ENCODE data around the gene CAMK2A. TPM values are rescaled to one million over a fixed set of nuclear protein-coding genes. Genes with fewer than 3 reads are reported as not detected.

CAMK2A gene
- total RNA-seq, 6 donors from 2014 or later: 0.29 to 2.4 (median 1.8) TPM; not detected in 1

DNA sequence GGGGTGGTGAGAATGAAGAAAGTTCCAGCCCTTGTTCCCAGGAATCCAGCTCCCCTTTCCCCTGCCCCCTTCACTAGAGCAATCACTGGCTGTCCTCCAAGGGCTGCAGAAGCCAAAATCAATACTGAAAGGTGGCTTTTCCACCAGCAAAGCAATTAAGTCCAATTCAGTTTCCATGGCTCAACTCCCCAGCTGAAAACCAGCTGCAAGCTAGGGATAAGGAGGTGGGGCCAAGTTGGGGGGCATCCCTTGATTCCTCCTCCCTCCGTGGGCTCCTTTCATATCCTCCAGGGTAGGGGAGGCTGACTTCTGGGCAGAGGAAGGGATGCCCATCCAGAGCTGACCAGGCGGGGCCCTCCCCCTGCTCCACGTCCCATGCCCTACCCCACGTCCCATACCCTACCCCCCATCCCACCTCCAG, 22.7 kb downstream of the CAMK2A start:
- ATAC-seq (ENCODE audit: low FRiP score in 2 of 2) (no peak), DNase-seq (no peak)
- H3K9me3 ChIP-seq: no peaks in the 10 kb centered on the region
- H3K4me3 ChIP-seq: no peak overlapping the region
- no peaks in the 10 kb centered on the region for H3K36me3 ChIP-seq
- peaks cover 0 to 3% (median 1%) of the 10 kb centered on the region in 4 donors for H3K4me1 ChIP-seq
- H3K27ac ChIP-seq: no peak overlapping the region
- TF ChIP-seq EP300 (IDR thresholded peaks at IDR 0.05): no peak
- no peak for TF ChIP-seq POLR2A (IDR thresholded peaks at IDR 0.05)
- TF ChIP-seq POLR2AphosphoS5 (IDR thresholded peaks at IDR 0.05): no peak
- TF ChIP-seq, protein P1, sequence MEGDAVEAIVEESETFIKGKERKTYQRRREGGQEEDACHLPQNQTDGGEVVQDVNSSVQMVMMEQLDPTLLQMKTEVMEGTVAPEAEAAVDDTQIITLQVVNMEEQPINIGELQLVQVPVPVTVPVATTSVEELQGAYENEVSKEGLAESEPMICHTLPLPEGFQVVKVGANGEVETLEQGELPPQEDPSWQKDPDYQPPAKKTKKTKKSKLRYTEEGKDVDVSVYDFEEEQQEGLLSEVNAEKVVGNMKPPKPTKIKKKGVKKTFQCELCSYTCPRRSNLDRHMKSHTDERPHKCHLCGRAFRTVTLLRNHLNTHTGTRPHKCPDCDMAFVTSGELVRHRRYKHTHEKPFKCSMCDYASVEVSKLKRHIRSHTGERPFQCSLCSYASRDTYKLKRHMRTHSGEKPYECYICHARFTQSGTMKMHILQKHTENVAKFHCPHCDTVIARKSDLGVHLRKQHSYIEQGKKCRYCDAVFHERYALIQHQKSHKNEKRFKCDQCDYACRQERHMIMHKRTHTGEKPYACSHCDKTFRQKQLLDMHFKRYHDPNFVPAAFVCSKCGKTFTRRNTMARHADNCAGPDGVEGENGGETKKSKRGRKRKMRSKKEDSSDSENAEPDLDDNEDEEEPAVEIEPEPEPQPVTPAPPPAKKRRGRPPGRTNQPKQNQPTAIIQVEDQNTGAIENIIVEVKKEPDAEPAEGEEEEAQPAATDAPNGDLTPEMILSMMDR (IDR thresholded peaks at IDR 0.05): no peak
- 80 to 81% methylated on average over 3 to 4 of the region's 4 CpGs for WGBS, 2 donors
- no peaks in the 10 kb centered on the region for H3K27me3 ChIP-seq

DNA sequence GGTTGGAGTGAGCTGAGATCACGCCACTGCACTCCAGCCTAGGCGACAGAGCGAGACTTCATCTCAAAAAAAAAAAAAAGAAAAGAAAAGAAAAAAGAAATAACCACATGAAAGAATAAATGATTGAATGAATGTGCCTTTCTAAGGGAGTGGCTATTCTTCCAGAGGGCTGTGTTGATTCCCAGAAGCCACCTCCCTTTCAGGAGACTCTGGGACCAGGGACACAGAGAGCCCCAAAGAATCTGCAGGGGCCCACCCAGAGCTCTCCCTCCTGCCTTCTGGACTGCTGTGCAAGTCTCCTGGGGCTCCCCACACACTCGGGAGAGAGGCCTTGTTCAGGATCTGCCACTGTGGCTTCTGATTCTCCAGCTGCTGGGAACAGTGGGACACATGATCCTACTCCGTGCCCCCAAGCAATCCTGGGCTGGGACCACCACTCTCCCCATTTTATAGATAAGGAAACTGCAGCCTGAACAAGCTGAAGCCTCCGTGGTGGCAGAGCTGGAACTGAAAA, 23.6 kb downstream of the CAMK2A start:
- ATAC-seq (ENCODE audit: low FRiP score in 2 of 2) (no peak), DNase-seq (no peak)
- H3K27ac ChIP-seq: no peak overlapping the region
- H3K36me3 ChIP-seq: no peaks in the 10 kb centered on the region
- TF ChIP-seq POLR2A (IDR thresholded peaks at IDR 0.05): no peak
- no peak for TF ChIP-seq EP300 (IDR thresholded peaks at IDR 0.05)
- TF ChIP-seq, protein P1 (IDR thresholded peaks at IDR 0.05): no peak
- TF ChIP-seq POLR2AphosphoS5 (IDR thresholded peaks at IDR 0.05): no peak
- peaks cover 0 to 3% (median 1%) of the 10 kb centered on the region in 4 donors for H3K4me1 ChIP-seq
- no peaks in the 10 kb centered on the region for H3K27me3 ChIP-seq
- no peaks in the 10 kb centered on the region for H3K9me3 ChIP-seq
- 78 to 79% methylated on average over 6 of the region's 6 CpGs for WGBS, 2 donors
- H3K4me3 ChIP-seq: no peak overlapping the region

DNA sequence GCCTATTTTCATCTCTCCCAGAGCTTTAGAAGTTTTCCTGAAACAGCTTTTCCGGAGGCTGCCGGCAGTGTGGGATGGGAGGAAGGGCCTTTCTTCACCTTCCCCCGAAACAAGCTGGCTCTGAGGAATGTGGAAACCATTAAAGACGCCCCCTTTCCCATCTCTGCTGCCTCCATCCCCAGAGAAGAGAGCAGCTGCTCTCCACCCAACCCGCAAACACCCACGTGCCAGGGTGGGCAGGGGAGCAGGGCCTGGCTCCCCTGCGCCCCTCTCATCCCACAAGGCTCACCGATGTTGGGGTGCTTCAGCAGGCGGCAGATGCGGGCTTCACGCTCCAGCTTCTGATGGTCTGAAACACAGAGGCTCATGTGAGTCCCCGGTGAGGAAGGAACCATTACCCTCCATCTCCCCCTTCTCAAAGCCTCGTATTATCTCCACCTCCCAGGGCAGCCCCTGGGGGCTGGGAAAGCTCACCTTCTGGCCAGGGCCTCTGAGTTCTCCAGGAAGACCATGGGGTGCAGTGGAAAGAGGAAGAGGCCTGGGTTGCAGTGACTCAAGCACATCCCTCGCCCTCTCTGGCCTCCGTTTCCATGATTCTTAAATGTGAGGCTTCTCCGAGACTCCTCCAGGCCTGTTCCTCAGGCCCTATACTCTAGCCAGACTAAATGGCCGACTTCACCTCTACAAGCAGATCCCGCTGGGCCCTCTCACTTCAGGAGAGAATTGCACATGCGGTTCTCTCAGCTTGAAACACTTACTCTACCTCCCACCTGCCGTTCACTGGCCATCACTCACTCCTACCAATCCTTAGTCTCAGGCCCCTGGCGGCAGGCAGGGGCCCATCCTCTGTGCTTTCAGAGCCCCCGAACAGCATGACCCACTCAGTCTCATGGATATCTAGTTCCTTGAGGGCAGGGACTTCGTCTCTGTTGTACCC, 24.6 kb downstream of the CAMK2A start:
- DNase-seq (no peak), ATAC-seq (ENCODE audit: low FRiP score in 2 of 2) (no peak)
- H3K27ac ChIP-seq: no peak overlapping the region
- 87 to 88% methylated on average over 18 to 23 of the region's 23 CpGs for WGBS, 2 donors
- TF ChIP-seq EP300 (IDR thresholded peaks at IDR 0.05): no peak
- TF ChIP-seq POLR2AphosphoS5 (IDR thresholded peaks at IDR 0.05): no peak
- TF ChIP-seq POLR2A (IDR thresholded peaks at IDR 0.05): no peak
- TF ChIP-seq, protein P1 (IDR thresholded peaks at IDR 0.05): no peak
- no peaks in the 10 kb centered on the region for H3K9me3 ChIP-seq
- H3K27me3 ChIP-seq: no peaks in the 10 kb centered on the region
- H3K4me1 ChIP-seq: peaks cover 0 to 3% (median 1%) of the 10 kb centered on the region in 4 donors
- no peaks in the 10 kb centered on the region for H3K36me3 ChIP-seq
- no peak overlapping the region for H3K4me3 ChIP-seq

DNA sequence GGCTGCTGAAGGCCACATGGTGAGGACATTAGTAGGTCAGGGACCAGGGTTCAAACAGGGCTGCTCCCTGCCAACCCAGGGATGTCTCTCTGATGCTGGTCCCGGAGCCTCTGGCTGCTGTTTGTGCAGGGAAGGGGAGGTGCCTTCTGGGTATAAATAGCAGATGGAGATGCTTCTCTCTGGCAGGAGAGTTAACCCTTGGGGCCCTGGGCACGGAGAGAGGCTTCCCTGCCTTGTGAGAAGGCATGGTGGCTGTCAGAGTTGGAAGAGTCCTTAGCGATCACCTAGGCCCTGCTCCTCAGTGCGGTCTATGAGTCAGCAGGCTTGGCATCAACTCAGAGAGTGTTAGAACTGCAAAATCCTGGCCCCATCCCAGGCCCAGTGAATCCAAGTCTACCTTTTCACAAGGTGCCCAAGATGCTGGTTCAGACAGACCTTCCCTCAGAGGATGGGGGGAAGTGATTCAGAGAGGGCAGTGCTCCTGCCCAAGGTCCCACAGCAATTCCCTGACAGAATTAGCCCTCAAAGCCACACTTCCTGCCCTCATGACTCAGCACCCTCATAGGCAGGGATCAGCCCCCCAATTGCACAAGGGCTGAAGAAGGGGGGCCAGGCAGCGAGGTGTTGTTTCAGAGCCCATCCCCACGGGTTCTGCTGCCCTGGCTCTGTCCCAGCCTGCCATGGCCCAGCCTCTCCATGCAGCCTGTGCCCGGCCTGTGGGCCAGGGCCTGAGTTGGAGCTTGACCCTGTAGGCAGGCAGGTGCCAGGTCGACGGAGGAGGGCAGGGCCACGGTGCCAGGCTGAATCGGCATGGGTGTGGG, 25.6 kb downstream of the CAMK2A start:
- no peak overlapping the region for H3K4me3 ChIP-seq
- ATAC-seq (ENCODE audit: low FRiP score in 2 of 2): peak in 1 of 2 donors; percentile 46
- H3K27me3 ChIP-seq: no peaks in the 10 kb centered on the region
- 53 to 54% methylated on average over 7 to 11 of the region's 11 CpGs for WGBS, 2 donors
- H3K36me3 ChIP-seq: no peaks in the 10 kb centered on the region
- no peak overlapping the region for H3K27ac ChIP-seq
- DNase-seq: peak in 1 of 2 donors; percentile 75
- H3K9me3 ChIP-seq: no peaks in the 10 kb centered on the region
- H3K4me1 ChIP-seq: peaks cover 0 to 3% (median 1%) of the 10 kb centered on the region in 4 donors
- no peak for TF ChIP-seq EP300 (IDR thresholded peaks at IDR 0.05)
- TF ChIP-seq POLR2A (IDR thresholded peaks at IDR 0.05): no peak
- TF ChIP-seq, protein P1 (IDR thresholded peaks at IDR 0.05): no peak
- TF ChIP-seq POLR2AphosphoS5 (IDR thresholded peaks at IDR 0.05): no peak

Measured in upper lobe of left lung (tissue), 6 donors.